Measurements from ENCODE around the gene CLDN19.

The CLDN19 gene, protein sequence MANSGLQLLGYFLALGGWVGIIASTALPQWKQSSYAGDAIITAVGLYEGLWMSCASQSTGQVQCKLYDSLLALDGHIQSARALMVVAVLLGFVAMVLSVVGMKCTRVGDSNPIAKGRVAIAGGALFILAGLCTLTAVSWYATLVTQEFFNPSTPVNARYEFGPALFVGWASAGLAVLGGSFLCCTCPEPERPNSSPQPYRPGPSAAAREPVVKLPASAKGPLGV

DNA sequence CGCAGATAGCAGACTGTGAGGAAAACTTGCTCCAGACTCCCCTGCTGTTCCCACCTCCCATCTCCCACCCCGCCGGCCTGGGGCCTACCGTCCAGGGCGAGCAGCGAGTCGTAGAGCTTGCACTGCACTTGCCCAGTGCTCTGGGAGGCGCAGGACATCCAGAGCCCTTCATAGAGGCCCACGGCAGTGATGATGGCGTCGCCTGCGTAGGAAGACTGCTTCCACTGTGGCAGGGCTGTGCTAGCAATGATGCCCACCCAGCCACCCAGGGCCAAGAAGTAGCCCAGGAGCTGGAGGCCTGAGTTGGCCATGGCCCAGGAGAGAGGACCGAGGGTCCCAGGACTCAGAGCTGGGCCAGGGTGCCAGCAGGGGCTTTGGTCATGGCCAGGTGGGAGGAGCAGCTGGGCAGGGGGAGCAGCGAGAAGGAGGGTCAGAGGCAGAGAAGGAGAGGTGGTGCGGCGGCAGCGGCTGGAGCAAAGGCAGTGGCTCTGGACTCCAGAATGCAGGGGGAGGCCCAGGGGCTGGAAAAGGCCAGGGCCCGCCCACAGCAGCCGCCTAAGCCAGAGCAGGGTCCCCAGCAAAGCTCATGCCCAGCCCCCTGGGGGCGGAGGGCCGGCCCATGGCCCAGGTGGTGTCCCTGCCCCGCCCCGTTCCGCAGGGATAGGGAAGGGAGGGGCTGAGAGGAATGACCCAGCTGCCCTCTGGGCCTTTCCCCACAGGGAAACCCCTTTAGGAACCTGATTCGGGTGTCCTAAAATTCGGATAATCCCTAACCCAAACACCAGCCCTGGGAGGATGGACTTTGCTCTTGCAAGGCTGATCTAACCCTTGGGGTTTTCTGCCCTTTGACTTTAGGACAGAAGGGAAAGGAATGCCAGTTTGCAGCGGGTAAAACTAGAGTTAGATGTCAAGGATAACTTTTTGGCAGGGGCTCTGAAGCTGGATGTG is at the start of gene CLDN19:
Gene CLDN19 (minus strand): TSS at position 484 of the 948 bp plus-strand sequence. CDS start 173 bp downstream, at position 311.
- peak; percentile 23 for DNase-seq

DNA sequence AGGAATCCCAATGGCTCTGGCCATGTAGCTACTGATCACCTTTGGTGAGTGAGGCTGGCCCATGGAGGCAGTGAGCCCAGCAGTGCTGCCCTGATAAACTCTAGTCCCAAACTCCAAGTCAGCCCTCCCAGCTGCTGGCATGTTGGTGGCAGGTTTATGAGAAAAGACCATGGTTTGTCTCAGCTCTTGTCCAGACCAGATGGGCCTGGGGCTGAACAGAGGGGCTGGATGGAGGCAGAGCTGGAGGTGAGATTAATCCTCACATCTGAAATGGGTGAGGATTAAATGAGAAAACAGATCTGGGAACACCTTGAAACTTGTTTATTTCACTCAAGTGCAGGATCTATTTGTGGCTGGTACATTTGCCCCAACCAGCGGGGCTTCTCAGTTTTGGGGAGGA is 48.0 kb upstream of the CLDN19 start:
- no peak for DNase-seq

DNA sequence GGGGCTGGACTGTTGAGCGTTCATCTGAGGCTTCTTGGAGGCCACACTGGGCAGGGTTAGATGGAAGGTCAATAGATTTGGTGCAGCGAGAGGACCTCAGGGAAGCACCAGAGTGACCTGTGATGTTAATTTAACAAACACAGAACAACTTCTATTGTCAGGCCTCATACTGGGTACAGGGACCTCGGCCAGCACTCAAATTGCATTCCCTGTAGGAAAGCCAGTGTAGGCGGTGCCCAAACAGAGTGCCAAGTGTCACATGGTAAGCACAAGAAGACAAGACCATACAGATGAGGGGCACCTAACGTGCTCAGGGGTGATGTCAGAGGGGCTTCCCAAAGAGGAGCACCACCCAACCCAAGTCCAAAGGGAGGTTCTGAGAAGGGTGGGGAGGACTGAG is 46.1 kb upstream of the CLDN19 start:
- no peak for DNase-seq

DNA sequence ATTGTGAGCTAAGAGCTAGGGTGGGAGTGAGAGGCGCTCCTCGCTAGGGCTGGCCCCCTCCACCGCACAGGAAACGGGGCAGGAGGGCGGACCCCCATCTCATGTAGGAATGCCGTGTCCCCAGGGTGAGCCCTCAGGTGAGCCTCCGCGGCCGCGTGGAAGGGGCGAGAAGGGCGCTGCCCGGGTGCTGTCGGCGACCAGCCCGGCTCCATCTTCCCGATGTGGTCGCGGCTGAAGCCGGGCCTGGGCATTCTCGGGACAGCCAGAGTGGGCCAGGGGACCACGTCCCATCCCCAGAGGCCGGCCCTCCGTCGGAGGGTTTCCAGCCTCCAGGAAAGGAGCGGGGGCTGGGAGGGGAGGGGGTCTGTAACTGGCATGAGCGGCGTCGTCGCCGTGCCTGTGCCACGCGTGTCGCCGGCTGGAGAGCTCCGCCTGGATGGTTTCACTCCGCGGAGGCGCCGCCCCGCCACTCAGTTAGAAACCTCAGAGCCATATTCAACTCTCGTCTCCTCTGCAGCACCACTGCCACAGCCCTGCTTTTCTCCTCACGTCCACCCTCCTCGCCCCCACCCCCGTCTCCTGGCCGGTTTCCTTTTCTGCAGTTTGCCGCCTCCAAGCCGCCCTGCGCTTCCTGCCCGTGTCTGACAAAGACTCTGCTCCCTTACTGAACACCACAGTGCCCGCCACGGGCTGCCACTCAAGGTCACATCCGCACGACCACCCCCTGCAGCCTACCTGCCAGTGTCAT is 45.1 kb upstream of the CLDN19 start, which contains the start of gene TMEM269:
Gene TMEM269 (plus strand): TSS at position 46 of the 748 bp plus-strand sequence. CDS start 4,903 bp downstream, outside the sequence.
- DNase-seq, result no peak

DNA sequence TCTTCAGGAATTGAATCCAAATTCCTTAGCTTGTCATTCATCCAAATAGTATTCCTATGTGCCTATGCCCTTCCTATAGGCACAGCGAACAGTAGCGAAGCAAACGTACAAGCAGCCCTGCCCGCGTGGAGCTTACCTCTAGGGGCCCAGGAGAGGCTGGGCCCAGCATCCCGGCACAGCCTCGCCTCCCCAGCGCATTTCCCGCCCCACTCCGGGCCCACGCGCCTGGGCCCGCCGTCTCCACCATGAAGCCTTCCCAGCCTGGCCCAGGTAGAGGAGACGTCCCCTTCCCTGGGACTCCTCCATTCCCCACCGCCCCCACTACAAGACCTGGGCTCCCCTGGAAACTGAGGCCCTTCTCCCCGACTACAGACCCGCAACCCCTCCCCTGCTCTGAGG is 44.5 kb upstream of the CLDN19 start:
- DNase-seq, result no peak

DNA sequence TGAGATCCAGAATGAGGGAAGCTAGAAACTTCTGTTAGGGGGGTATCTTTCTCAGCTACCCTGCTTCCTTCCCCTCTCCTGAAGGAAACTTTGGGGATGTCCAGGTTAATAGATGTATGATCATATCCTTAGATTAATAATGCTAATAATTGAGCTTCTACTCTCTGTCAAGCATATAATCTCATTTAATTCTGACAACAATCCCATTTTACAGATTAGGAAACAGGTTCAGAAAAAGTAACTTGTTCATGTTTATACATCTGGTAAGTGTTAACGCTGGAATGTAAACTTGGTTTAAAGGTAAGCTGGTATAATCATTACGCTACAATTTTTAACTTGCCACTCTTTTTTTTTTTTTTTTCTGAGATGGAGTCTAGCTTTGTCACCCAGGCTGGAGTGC is 43.1 kb upstream of the CLDN19 start:
- no peak for DNase-seq

DNA sequence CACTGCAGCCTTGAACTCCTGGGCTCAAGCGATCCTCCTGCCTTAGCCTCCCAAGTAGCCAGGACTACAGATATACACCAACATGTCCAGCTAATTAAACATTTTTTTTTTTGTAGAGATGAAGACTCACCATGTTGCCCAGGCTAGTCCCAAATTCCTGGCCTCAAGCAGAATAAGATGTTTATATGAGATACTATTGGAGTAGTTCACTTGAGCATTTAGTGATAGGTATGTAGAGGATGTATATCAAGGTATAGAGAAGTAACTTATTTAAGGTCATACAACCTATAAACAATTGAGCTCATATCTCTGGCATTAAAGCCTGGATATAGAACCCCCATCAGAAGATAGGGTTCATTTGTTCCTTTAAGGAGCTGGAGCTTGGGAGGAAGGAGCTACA is 40.1 kb upstream of the CLDN19 start:
- no peak for DNase-seq

DNA sequence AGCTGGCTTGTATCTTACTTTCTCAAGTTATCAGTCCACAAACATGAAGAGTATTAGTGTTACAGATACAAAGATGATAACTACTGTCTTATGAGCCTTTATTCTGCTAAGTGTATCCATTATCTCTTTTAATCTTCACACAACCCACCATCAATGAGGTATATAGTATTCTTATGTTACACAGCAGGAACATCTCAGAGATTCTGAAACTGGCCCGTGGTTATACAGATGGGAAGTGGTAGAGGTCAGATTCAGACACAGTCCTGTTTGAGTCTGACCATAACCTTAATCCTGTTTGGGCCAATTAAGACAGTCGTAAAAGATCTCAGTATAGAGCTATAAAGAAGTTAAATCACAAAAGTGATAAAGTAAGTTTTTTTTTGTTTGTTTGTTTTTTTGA is 39.7 kb upstream of the CLDN19 start:
- DNase-seq, result no peak

DNA sequence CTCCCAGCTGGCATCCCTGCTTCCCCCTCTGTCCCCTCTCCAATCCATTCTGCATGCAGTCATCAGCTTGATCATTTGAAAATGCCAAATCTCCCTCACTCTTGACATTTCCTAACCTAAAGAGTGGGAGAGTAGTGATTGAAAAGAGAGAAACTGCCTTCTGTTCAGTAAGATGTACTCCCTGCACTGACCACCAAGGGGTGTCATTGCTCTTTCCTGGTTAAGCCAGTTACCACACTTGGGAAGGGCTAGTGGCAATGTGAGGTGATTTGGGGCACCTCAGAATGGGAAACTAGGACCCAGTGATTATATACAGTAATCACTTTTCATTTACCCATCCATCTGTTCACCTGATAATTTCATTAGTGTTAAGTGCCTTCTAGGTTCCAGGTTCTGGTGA is 37.8 kb upstream of the CLDN19 start:
- DNase-seq, result peak; percentile 22

DNA sequence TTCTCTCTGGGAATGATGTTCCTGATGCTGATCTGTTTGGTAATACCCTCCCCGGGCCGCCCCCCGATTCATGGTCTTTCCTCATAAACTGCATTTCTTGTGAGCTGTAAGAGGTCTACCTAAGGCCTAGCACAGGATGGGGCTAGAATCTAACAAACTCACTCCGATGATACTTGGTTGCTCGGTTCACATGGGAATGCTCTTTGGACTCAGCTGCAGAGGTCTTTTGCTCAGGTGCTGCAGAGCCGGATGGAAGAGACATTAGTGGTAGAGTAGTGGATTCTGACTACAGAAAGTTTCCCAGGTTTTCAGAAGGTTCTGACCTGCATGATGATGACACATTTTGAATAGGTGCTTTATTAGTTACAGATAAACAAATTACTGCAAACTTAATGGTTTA is 36.5 kb upstream of the CLDN19 start:
- DNase-seq, result no peak

DNA sequence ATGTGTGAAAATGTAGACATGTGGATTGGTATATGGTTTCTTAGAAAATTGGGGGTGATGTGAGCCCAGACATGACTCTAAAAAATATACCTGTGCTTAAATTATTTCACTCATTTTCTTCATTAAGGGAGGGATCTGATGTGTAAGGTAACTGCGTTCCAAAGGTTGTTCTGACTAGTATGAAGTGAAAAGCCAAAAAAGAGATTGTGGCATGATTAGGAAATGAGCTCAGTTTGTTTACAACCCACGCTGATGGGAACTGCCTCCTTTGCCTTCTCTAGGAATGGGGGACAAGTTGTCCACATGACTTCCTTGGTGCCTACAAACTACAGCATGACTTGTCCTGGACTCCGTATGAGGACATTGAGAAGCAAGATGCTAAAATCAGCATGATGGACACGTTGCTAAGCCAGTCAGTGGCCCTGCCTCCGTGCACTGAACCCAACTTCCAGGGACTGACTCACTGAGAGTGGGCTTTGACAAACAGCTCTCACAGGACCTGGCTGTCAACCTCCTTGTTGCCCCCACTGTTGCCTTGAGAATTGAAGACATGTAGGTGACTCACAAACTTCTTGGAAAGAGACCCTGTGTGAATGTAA is 35.0 kb upstream of the CLDN19 start:
- no peak for DNase-seq

DNA sequence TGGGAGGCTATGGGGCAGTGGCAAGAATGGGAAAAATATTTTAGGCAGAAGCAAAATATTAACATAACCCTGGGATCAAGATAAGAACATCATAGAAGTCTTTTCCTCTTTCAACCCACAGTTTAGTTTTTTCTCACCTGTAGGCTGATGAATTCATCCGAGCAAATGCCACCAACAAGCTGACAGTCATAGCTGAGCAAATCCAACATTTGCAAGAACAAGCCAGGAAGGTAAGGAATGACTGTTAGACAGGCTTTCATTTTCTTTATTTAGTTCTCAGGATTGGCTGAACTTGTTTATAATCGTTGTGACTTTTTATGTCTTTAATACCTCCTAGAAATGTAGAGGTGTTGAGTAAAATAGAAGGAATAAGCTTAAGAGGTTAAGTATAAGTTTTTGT is 33.4 kb upstream of the CLDN19 start:
- no peak for DNase-seq

DNA sequence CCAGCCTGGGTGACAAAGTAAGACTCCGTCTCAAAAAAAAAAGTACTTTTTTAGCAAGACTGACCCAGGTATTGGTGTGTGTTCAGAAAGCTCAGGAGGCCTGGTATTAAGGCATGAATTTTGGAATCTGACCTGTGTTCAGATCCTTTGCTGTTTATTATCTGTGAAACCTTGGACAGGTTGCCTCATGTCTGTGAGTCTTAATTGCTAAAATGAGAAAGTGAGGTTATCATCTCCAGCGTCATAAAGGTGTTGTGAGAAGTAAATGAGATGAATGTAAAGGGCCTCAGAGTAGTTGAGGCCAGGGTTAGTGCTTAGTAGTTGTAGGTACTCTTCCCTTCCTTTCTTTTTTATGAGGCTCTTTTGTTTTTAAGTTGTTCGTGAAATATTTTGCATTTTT is 29.8 kb upstream of the CLDN19 start:
- no peak for DNase-seq

DNA sequence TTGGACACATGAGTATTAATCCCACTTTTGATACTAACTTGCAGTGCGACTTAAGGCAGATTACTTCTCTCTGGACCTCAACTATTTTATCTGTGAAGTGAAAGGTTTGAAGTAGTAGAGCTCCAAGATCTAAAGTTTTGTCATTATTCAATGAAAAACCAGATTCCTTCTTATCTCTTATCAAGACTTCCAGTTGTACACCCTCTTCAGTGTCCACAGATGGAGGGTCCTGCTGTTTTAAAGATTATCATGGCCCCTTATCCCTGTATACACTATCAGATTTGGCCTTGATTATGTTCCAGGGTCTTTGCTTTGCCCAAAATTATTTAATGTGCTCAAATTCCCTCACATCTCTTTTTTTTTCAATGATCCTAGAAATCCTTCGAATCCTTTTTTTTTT is 28.1 kb upstream of the CLDN19 start:
- no peak for DNase-seq

DNA sequence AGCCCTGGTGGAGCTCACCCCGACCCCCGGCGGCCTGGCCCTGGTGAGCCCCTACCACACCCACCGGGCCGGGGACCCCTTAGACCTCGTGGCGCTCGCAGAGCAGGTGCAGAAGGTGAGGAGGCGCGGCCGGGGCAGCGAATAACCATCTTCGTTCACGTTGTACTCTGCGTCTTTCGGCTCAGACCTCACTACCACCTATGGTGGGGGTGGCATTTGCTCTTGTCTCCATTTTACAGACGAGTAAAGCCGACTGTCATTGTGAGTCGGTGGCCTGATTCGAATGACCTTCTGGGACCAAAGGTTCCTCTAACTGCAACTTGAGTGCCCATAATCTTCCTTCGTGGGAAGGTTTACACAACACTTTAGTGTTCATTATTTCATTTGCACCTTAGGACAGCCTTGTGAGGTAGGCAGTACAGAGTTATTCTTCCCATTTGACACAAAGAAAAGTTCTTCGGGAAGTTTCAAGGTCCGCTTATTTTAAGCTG is 27.5 kb upstream of the CLDN19 start:
- DNase-seq, result peak; percentile 65

DNA sequence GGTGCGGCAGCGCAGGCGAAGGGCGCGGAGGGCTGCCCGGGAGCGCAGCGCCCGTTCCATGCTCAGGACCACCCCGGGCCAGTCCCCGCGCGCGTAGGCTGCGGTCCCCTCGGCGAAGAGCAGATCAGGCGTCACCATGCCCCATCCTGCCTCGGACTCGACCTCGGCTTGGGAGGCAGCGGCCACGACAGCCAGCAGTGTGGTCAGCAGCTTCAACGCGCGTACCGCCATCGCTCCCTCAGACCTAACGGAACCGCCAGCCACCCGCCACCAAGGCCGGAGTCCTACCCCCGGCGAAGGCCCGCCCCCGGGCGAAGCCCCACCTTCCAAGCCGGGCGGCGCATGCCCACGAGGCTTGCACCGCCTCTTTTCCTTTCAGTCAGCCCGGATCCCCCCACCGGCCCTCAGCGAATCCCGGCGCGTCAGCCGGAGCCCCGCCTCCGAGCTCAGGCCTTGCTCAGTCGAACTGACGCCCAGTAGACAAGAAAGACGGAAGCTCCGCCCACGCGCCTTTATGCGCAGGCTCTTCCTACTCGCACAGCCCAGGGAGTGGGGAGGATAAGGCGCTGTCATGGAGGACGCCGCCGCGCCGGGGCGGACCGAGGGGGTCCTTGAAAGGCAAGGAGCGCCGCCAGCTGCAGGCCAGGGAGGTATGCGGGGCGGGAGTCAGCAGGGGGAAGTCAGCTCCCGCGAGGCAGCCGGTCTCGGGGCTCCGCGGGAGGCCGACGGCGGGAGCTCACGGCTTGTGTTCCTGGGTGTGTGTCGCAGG is 26.9 kb upstream of the CLDN19 start, which contains the start of the genes C1orf50 and P3H1:
Gene C1orf50 (plus strand): TSS at position 509 of the 769 bp plus-strand sequence. CDS start 63 bp downstream, at position 572.
Gene P3H1 (minus strand): TSS at position 288 of the 769 bp plus-strand sequence. CDS start 57 bp downstream, at position 231.
- peak; percentile 99 for DNase-seq

DNA sequence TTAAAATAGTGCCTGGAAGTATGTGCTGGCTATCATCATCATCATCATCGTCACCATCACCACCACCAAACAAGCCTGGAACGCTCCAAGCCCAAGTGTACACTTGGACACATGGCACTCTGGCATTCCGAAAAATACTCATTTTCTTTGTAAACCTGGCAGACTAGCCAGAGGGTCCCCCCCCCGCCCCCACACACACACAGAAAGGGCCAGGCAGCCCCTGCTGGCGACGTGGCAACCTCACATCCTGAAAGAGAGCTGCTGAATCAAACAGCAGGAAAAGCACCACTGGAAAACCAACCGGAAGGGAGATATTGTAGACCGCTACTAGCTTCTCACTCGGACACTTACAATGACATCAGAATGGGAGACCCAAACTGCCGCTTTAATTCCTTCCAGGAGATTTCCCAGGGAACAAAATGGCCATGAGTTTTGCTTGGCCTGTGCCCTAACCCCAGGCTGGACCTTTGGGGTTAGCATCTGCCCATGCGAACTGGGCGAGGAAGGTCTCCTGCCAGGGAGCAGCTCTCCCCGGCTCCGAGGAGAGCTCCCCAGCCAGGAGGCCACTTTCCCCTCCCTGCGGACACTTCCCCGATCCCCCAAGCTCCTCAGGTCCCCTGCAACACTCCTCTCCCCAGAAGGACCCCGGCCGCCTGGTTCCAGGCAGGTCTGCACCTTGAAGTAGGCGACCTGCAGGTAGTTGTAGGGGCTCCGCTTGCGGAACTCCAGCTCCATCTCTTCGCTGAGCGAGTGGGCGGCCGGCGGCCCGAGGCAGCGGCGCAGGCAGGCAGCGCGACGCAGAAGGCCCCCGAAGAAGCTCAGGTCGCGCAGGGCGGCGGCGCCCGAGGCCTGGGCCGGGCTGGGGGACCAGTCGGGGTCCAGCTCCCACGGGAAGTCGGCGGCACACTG is 26.1 kb upstream of the CLDN19 start:
- DNase-seq, result peak; percentile 60

DNA sequence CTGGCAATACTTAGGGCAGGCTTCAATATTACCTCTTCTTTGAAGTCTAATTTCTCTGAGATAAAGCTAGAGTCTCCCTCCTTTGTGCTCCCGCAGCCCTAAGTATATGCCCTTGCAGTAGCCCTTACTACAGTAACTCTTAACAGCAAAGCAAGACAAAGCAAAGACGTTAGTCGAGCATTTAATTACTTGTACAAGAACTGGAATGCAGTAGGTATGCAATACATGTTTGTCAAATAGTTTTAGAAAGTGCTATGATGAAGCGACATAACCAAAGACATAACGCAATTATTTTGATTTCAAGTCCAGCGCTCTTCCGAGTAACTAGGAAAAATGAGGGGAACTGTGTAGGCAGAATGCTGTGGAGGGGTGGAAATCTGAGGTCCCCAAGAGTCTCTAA is 25.2 kb upstream of the CLDN19 start:
- no peak for DNase-seq

DNA sequence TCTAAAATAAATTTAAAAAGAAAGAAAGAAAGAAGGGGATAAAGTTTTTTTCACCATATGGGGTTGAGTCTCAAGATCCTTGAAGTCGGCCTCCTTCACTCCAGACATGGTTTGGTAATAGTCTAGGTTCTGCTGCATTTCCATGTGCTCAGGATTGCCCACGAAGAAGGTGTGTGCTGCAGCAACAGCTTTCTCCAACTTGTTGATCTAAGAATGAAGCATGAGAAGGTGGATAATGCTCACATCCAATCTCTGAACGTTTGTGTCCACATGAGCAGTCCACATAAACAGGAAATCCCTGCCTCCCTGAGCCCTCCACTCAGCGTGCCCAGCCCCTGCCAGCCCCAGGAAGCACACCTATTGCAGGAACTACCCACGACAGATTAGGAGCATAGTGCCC is 22.2 kb upstream of the CLDN19 start:
- DNase-seq, result no peak

DNA sequence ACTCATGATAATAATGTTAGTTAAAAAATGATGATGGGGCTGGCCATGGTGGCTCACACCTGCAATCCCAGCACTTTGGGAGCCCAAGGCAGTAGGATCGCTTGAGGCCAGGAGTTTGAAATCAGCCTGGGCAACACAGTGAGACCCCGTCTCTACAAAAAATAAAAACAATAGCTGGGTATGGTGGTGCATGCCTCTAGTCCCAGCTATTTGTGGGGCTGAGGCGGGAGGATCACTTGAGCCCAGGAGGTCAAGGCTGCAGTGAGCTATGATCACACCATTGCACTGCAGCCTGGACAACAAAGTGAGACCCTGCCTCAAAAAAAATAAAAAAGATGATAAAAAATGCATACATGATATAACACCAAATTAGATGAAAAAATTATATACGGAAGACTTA is 21.5 kb upstream of the CLDN19 start:
- DNase-seq, result no peak

DNA sequence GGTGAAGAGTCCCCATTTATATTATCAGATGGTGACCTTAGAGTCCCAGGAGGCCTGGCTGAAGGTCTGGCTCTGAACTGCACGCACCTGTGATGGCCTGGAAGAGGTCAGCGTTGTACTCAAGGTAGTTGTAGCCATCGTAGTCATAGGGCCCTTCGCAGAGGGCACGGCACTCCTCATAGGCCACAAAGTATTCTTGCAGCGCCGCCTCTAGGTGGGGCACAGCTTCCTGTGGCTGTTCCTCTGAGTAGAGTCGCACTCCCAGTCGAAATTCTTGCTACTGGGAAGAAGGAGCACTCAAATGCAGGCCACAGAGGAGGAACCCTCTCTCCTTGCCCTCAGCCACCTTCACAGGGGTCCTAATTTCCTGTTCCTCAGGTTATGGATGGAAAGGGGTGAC is 19.1 kb upstream of the CLDN19 start:
- DNase-seq, result no peak

Measured in NCI-H526 treated with DMSO at 0.1 percent for 48 hours (cell line).